Activated naive CD4-positive, alpha-beta T cell treated with Interleukin-2 at 50 U/mL for 16 hours (primary cell): ENCODE measurements around the gene ITLN2.
"Not testable (repeated sequence)": the region's sequence is repeated elsewhere in the genome, so short reads cannot be mapped to it uniquely, and the experiment has no call there.

Experiments used
- DNase-seq: peaks from one replicate; pipeline ENCODE4 v3.0.0-alpha.2; 2020

ITLN2 gene

GRCh38 chr1:160952129-160952510 lies 2.5 kb downstream of the ITLN2 start:
- DNase-seq, result no peak

DNA sequence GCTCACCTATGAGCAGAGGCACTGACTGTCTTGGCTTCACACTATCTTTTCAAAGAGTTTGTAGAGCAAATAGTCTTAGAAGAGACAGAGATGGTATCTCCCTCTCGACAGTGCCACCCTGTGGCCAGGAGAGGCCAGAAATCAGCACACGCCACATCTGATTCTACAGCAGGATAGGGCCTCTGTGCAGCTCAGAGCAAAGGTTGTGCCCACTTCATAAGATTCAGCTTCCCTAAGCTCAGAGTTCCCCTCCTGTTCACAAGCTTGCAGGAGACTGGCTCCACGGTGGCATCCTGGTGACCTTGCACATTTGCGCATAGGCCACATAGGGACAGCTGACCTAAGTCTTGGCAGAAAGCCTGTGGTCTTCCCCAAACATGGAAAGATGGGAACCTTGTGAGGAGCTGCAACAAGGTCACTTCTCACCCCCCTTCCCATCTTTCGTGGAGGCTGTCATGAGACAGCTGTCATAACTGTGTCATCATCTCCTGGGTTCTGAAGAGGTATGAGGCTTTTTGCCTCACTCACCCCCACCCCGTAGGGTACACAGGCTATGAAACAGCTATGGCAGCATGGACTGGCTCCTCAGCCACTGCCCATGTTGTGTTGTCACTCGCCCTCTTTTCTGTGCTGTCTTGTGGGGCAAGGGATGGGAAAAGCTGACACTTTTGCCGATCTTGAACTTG lies 3.0 kb downstream of the ITLN2 start:
- DNase-seq, result peak; percentile 72

GRCh38 chr1:160950657-160951056 lies 4.0 kb downstream of the ITLN2 start:
- no peak for DNase-seq

- no peak for DNase-seq
Observed at GRCh38 chr1:160949881-160950280, 4.7 kb downstream of the ITLN2 start.

- not testable (repeated sequence) for DNase-seq
Observed at GRCh38 chr1:160949216-160949880, 5.3 kb downstream of the ITLN2 start.

- DNase-seq, result not testable (repeated sequence)
Observed at GRCh38 chr1:160947174-160947759, 7.3 kb downstream of the ITLN2 start.

- not testable (repeated sequence) for DNase-seq
Observed at GRCh38 chr1:160945881-160946280, 8.7 kb downstream of the ITLN2 start.

GRCh38 chr1:160945079-160945478 lies 9.5 kb downstream of the ITLN2 start:
- DNase-seq, result no peak

GRCh38 chr1:160942926-160943325 lies 11.7 kb downstream of the ITLN2 start:
- DNase-seq, result no peak

GRCh38 chr1:160936666-160937065 lies 17.9 kb downstream of the ITLN2 start:
- DNase-seq, result not testable (repeated sequence)

DNA sequence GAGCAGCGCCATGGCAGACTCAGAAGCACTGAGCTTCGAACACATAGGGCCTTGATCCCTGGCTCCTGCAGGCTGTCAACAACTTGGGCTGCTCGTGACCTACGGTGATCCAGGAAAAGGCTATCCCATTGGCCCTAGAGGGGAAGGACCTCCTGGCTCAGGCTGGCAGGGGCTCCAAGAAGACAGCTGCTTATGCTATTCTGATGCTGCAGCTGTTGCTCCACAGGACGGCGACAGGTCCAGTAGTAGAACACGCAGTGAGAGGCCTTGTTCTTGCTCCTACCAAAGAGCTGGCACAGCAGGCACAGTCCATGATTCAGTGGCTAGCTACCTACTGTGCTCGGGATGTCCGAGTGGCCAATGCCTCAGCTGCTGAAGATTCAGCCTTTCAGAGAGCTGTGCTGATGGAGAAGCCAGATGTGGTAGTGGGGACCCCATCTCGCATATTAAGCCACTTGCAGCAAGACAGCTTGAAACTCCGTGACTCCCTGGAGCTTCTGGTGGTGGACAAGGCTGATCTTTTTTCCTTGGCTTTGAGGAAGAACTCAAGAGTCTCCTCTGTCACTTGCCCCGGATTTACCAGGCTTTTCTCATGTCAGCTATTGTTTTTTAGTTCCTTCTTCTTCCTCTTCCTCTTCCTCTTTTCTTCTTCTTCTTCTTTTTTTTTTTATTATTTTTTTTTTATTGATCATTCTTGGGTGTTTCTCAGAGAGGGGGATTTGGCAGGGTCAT lies 18.9 kb downstream of the ITLN2 start:
- no peak for DNase-seq

GRCh38 chr1:160933305-160933704 lies 21.3 kb downstream of the ITLN2 start:
- DNase-seq, result not testable (repeated sequence)

- no peak for DNase-seq
Observed at GRCh38 chr1:160925652-160926244, 28.9 kb downstream of the ITLN2 start.

- no peak for DNase-seq
Observed at GRCh38 chr1:160924791-160925651, 29.6 kb downstream of the ITLN2 start.

DNA sequence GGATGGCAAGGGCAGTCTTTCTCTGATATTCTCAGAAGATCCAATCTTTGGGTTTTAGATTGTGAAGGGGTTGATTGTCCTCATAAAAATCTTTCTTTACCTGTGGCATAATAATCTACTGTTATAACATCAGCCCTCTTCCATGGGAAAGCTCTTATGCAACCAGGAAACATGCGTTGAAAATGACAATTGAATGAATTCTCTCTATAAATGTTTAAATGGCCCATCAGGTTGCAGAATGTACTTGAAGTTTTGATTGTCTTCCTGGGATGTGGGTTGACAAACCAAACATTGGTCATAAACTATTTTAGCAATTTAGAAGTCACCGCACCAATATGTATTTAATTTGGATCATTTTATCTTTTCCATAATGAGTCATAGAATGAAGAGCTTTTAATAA lies 37.9 kb downstream of the ITLN2 start:
- DNase-seq, result no peak

DNA sequence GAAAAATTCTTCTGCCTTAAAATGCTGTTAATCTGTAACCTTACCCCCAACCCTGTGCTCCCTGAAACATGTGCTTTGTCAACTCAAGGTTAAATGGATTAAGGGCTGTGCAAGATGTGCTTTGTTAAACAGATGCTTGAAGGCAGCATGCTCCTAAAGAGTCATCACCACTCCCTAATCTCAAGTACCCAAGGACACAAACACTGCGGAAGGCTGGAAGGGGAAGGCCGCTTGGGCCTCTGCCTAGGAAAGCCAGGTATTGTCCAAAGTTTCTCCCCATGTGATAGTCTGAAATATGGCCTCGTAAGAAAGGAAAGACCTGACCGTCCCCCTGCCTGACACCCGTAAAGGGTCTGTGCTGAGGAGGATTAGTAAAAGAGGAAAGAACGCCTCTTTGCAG lies 41.4 kb downstream of the ITLN2 start:
- not testable (repeated sequence) for DNase-seq

- DNase-seq, result no peak
Observed at GRCh38 chr1:160911925-160912324, 42.7 kb downstream of the ITLN2 start.

GRCh38 chr1:160911441-160911840 lies 43.2 kb downstream of the ITLN2 start:
- DNase-seq, result no peak

DNA sequence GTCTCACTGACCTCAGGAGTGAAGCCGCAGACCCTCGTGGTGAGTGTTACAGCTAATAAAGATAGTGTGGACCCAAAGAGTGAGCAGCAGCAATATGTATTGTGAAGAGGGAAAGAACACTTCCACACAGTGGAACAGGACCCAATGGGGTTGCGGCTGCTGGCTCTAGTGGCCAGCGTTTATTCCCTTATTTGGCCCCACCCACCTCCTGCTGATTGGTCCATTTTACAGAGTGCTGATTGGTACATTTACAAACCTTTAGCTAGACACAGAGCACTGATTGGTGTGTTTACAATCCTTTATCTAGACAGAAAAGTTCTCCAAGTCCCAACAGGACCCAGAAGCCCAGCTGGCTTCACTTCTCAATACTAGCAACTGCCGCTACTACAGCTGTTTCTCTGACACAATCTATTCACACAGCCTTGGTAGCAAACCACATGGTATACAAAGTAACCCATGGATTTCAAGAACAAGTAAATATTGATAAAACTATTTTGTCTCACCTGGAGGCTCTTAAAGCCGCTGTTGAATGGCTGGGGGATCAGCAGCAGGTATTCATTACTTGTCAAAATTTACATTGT lies 44.3 kb downstream of the ITLN2 start:
- DNase-seq, result no peak

GRCh38 chr1:160907976-160908375 lies 46.6 kb downstream of the ITLN2 start:
- no peak for DNase-seq

DNA sequence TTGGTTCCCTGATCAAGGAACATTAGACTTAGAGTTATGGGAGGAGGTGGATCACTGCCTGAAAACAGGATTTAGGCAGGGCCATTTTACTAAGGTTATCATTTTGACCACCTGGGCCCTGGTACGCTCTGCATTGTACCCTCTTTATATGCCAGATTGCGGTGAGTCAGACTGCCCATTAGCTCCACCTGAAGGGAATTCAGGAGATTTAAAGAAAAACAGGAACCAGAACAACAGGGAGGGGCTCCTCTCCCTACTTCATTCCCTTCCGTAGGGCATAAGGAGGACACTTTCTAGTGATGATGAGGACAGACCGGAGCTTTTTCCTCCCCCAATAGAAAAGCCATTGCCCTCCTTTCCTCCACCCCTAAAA lies 49.0 kb downstream of the ITLN2 start:
- no peak for DNase-seq
